NCI-H748 (cell line): Measurements from ENCODE around the gene FANCE.

Experiments used
- DNase-seq: peaks from one replicate; lab custom pipeline; 2025; ENCODE audit not compliant: unreplicated experiment; lab: John Stamatoyannopoulos, UW

The FANCE gene

GRCh38 chr6:35452183-35453090, at the start of gene FANCE:
Gene FANCE (plus strand): TSS chr6:35452338. CDS start chr6:35452546, 208 bp downstream.
- DNase-seq: peak; percentile 95

GRCh38 chr6:35402856-35403191, 49.3 kb upstream of the FANCE start:
- no peak for DNase-seq

- DNase-seq: no peak
Observed at GRCh38 chr6:35403544-35404442, 48.3 kb upstream of the FANCE start.

GRCh38 chr6:35406711-35407485, 45.2 kb upstream of the FANCE start:
- no peak for DNase-seq

GRCh38 chr6:35409245-35409644, 42.9 kb upstream of the FANCE start:
- no peak for DNase-seq

GRCh38 chr6:35410131-35410530, 42.0 kb upstream of the FANCE start:
- no peak for DNase-seq

GRCh38 chr6:35411066-35411465, 41.1 kb upstream of the FANCE start:
- no peak for DNase-seq

GRCh38 chr6:35412102-35412501, 40.0 kb upstream of the FANCE start:
- DNase-seq: no peak

GRCh38 chr6:35413911-35414310, 38.2 kb upstream of the FANCE start:
- DNase-seq: no peak

GRCh38 chr6:35415065-35415891, 36.9 kb upstream of the FANCE start:
- DNase-seq: peak; percentile 98

GRCh38 chr6:35417979-35418661, 34.0 kb upstream of the FANCE start:
- no peak for DNase-seq

- no peak for DNase-seq
Observed at GRCh38 chr6:35419417-35419816, 32.7 kb upstream of the FANCE start.

GRCh38 chr6:35419961-35420360, 32.2 kb upstream of the FANCE start:
- DNase-seq: no peak

GRCh38 chr6:35425284-35425683, 26.9 kb upstream of the FANCE start:
- no peak for DNase-seq

GRCh38 chr6:35426074-35426473, 26.1 kb upstream of the FANCE start:
- DNase-seq: no peak

GRCh38 chr6:35427435-35427834, 24.7 kb upstream of the FANCE start:
- no peak for DNase-seq

GRCh38 chr6:35427851-35428321, 24.3 kb upstream of the FANCE start:
- DNase-seq: no peak

- no peak for DNase-seq
Observed at GRCh38 chr6:35428421-35429149, 23.6 kb upstream of the FANCE start.

- no peak for DNase-seq
Observed at GRCh38 chr6:35429463-35429862, 22.7 kb upstream of the FANCE start.
